ENCODE data around the gene UBC.
"Not testable (repeated sequence)": the region's sequence is repeated elsewhere in the genome, so short reads cannot be mapped to it uniquely, and the experiment has no call there.

Gene UBC

DNA sequence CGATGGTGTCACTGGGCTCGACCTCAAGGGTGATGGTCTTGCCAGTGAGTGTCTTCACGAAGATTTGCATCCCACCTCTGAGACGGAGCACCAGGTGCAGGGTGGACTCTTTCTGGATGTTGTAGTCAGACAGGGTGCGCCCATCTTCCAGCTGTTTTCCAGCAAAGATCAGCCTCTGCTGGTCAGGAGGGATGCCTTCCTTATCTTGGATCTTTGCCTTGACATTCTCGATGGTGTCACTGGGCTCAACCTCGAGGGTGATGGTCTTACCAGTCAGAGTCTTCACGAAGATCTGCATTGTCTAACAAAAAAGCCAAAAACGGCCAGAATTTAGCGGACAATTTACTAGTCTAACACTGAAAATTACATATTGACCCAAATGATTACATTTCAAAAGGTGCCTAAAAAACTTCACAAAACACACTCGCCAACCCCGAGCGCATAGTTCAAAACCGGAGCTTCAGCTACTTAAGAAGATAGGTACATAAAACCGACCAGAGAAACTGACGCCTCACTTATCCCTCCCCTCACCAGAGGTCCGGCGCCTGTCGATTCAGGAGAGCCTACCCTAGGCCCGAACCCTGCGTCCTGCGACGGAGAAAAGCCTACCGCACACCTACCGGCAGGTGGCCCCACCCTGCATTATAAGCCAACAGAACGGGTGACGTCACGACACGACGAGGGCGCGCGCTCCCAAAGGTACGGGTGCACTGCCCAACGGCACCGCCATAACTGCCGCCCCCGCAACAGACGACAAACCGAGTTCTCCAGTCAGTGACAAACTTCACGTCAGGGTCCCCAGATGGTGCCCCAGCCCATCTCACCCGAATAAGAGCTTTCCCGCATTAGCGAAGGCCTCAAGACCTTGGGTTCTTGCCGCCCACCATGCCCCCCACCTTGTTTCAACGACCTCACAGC, 717 bp downstream of the UBC start:
- DNase-seq = no peak

- DNase-seq = not testable (repeated sequence)
These were observed 1.7 kb downstream of the UBC start for GRCh38 chr12:124912529-124913287.

- not testable (repeated sequence) for DNase-seq
These were observed 2.9 kb downstream of the UBC start for GRCh38 chr12:124911521-124911920.

- no peak for DNase-seq
These were observed 3.6 kb downstream of the UBC start for GRCh38 chr12:124910561-124911478.

DNA sequence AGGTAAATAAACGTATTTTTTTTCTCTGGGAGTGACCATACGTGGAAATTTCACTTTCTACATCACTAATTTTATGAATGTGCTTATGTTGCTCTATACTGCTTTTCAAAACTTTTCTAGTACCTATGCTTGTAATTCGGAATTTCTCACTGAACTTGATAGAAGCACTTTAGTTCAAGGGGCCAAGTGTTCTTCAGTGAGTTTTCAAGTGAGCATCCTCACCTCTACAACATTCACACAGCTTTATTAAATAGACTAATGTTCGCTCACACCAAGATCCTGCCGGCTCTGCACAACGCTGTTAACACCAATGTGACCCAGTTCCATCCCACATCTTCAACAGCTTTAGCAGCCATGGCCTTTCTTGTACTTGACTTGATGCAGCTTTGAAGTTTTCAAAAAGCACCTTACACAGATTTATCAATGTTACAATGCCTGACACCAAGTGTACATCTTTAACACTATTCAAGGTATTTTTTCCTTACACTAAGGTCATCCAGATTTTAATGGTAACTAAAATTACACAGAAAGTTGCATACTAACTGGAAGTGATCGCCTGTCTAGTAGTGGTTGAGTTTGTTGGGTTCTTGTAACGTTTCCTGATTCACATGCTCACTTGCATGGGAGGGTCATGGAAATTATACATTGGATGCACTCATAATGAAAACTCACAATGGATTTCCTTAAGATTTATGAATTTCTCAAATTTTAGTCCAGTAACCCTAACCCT, 4.5 kb downstream of the UBC start:
- no peak for DNase-seq

- DNase-seq = no peak
These were observed 7.7 kb downstream of the UBC start for GRCh38 chr12:124906606-124907261.

DNA sequence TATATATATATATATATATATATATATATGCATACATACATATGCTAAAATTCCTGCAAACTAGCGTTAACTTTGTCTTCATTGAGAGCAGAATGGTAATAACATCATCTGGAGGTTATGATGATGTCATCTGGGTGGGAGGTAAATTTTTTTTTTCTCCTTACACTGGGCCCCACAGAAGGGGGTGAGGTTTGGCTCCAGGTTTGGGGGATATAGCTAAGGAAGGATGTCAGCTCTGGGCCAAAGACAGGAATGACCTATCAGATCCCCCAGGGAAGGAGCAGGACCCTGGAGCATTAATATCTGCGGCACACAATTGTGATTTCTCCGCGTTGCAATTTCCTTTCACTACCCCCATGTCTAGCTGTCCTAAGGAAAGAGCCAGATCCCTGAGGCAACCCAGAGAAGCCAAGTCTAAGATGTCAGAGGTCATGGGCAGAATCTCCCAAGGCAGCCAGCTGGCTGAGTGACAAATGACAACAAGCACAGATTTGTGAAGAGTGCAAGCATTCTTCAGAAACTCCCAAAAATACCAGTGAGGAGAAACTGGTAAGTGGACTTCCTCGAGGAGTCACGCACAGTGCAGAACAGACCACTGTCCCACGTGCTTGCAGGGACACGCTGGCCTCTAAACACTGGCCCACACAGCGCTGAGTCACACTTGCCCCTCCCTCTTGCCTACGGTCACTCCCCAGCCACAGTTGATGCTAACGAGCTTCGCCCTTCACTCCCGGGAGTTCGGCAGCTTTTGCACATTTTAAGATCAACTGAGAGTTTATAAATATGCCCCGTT, 9.9 kb downstream of the UBC start:
- DNase-seq = no peak

- no peak for DNase-seq
These were observed 11.5 kb downstream of the UBC start for GRCh38 chr12:124902916-124903315.

DNA sequence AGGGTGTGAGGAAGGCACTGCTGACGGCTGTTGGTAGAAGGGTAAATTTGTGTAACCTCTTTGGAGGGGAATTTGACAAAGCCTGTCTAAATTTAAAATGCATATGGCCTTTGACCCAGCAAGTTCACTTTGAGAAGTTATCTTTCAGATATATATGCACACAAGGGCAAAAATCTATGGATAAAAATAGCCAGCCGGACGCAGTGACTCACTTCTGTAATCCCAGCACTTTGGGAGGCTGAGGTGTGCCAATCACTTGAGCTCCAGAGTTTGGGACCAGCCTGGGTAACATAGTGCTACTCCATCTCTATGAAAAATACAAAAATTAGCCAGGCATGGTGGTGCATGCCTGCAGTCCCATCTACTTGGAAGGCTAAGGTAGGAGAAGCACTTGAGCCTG, 13.4 kb downstream of the UBC start:
- no peak for DNase-seq

DNA sequence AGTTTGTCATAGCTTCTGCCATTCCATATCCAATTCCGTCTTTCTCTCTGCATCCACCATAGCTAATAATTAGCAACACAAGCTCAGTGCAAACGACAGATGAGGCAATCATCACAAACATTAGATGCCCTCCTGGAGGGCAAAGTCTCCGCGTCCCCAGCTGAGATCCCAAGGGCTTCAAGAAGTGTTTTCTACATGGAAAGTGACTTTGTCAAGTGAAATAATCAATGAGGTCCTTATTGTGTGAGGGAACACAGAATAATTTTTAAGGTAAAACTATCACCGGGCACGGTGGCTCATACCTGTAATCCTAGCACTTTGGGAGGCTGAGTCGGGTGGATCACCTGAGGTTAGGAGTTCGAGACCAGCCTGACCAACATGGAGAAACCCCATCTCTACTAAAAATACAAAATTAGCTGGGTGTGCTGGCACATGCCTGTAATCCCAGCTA, 14.1 kb downstream of the UBC start:
- not testable (repeated sequence) for DNase-seq

DNA sequence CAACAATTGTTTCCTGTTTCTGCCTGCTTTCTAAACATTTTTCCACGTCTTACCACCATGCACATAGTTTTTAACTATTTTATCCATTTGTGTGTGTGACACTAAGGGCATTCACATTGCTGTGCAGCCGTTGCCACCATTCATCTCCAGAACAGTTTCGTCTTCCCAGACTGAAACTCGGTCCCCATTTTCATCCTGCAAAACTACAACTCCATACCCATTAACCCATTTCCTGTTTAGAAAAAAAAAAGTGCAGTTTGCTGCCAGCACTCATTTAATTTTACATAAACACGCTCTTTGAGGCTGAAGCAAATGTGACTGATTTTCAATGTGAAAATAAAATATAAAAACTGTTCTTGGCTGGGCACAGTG, 15.5 kb downstream of the UBC start:
- no peak for DNase-seq

GRCh38 chr12:124898200-124898922, 16.1 kb downstream of the UBC start:
- no peak for DNase-seq

GRCh38 chr12:124896461-124896860, 18.0 kb downstream of the UBC start:
- no peak for DNase-seq

DNA sequence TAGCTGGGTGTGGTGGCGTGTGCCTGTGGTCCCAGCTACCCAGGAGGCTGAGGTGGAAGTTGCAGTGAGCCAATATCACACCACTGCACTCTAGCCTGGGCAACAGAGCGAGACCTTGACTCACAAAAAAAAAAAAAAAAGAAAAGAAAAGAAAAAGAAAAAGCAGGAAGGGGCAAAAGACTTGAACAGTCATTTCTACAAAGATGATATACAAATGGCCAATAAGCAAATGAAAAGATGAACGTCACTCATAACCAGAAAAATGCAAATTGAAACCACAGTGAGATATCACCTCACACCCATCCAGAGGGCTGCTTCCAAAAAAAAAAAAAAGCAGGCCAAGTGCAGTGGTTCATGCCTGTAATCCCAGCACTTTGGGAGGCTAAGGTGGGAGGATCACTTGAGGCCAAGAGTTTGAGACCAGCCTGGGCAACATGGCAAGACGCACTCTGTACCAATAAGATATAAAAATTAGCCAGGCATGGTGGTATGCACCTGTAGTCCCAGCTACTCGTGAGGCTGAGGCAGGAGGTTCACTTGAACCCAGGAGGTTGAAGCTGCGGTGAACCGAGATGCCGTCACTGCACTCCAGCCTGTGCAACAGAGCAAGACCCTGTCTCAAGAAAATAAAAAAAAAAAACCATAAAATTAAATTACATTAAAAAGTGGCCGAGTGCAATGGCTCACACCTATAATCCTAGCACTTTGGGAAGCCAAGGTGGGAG, 20.5 kb downstream of the UBC start:
- DNase-seq = no peak

- no peak for DNase-seq
These were observed 26.2 kb downstream of the UBC start for GRCh38 chr12:124888260-124888659.

GRCh38 chr12:124887766-124888165, 26.7 kb downstream of the UBC start:
- DNase-seq = not testable (repeated sequence)

DNA sequence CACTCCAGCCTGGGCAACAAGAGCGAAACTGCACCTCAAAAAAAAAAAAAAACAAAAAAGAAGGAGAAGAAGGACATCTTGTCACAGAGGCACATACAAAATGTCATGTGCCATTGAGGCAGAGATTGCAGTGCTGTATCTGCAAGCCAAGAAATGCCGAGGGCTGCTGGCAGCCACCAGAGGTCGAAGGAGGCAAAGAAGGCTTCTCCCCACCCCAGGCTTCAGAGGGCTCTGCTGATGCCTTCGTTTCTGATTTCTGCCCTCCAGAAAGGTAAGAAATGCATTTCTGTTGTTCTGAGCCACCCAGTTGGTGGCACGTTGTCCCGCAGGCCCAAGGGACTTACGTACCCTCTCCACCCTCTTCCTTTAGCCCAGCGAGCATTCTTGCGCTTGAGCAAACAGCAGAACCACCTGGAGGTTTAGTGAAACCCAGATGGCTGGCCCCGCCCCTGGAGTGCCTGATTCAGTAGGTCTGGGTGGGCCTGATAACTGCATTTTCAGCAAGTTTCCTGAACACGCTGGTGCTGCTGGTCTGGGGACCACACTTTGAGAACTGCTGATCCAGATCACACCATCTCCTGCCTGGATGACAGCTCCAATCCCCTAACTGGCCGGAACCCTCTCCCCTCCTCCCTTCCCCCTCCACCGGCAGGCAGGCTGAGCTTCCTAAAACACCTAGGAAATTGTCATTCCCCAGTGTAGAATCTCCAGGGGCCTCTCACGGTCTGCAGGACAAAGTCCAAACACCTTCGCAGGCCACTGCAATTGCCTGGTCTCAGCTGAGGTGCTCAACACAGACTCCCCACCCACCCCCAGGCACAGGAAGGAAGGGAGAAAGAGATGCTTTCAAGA, 29.6 kb downstream of the UBC start:
- no peak for DNase-seq
